HFFc6 (cell line): Measurements from ENCODE around the gene SEPTIN8. TPM values are rescaled to one million over a fixed set of nuclear protein-coding genes. Genes with fewer than 3 reads are reported as not detected.
A peak's percentile ranks its signal among the peaks of the same experiment; 100 is the strongest.

Experiments
- DNase-seq: peaks from one replicate; pipeline ENCODE4 v3.0.0-alpha.2; 2018
- H3K27ac Mint-ChIP-seq: 2 replicates; pipeline ENCODE4 v1.8.0; 2020; ENCODE audit warnings: mild to moderate bottlenecking, mixed read lengths
- H3K27me3 Mint-ChIP-seq: 2 replicates; pipeline ENCODE4 v1.8.0; 2021; ENCODE audit warnings: mild to moderate bottlenecking, moderate library complexity, mixed read lengths; ENCODE audit not compliant: insufficient read depth
- H3K36me3 Mint-ChIP-seq: 2 replicates; pipeline ENCODE4 v1.8.0; 2021; ENCODE audit warnings: low read depth, mixed read lengths
- H3K4me1 Mint-ChIP-seq: 2 replicates; pipeline ENCODE4 v1.8.0; 2020; ENCODE audit warnings: low read depth, mixed read lengths
- H3K4me3 Mint-ChIP-seq: 2 replicates; pipeline ENCODE4 v1.8.0; 2020; ENCODE audit warnings: mild to moderate bottlenecking, moderate library complexity, mixed read lengths
- H3K9me3 Mint-ChIP-seq: 2 replicates; pipeline ENCODE4 v1.8.0; 2020; ENCODE audit warnings: mild to moderate bottlenecking, mixed read lengths
- CTCF ChIP-seq: fragments of 200-600 bp; sonication (generic); IDR thresholded peaks from 2 replicates; pipeline ENCODE4 v1.5.0; 2021; ENCODE audit warnings: antibody characterized with exemption, mild to moderate bottlenecking
- total RNA-seq, 6 experiments: library from RNA; stranded (reverse); fragmentation: NEBNext Ultra II Directional; extraction: Animal tissue kit (Norgen Biotek cat#: 25700); gene quantifications; 2 replicates in 1 of 6; 3 replicates in 5 of 6; pipeline ENCODE4 v1.2.3, GENCODE V29; 2021

SEPTIN8 gene
- total RNA-seq, 6 experiments from 2014 or later, result 53.9 to 67.1 (median 59.2) TPM

GRCh38 chr5:132753135-132753987 lies 23.7 kb downstream of the SEPTIN8 start:
- H3K27me3 Mint-ChIP-seq, result peaks cover 13% of the 10 kb centered on the region
- TF ChIP-seq CTCF, result peak; percentile 31; the same call in 1 of the 2 replicates
- no peak overlapping the region for H3K4me3 Mint-ChIP-seq
- no peaks in the 10 kb centered on the region for H3K4me1 Mint-ChIP-seq
- no peak overlapping the region for H3K27ac Mint-ChIP-seq
- no peak for DNase-seq
- peaks cover 1% of the 10 kb centered on the region; the same call in 1 of the 2 replicates for H3K36me3 Mint-ChIP-seq
- H3K9me3 Mint-ChIP-seq, result no peaks in the 10 kb centered on the region

GRCh38 chr5:132752581-132753125 lies 24.4 kb downstream of the SEPTIN8 start:
- H3K27ac Mint-ChIP-seq, result no peak overlapping the region
- peaks cover 16% of the 10 kb centered on the region for H3K27me3 Mint-ChIP-seq
- TF ChIP-seq CTCF, result no peak
- DNase-seq, result no peak
- H3K36me3 Mint-ChIP-seq, result no peaks in the 10 kb centered on the region
- H3K9me3 Mint-ChIP-seq, result no peaks in the 10 kb centered on the region
- H3K4me1 Mint-ChIP-seq, result no peaks in the 10 kb centered on the region
- H3K4me3 Mint-ChIP-seq, result no peak overlapping the region

GRCh38 chr5:132751971-132752580 lies 25.0 kb downstream of the SEPTIN8 start:
- Mint-ChIP-seq H3K4me3 (no peak overlapping the region), H3K36me3 (no peaks in the 10 kb centered on the region), H3K27ac (no peak overlapping the region), H3K4me1 (no peaks in the 10 kb centered on the region), H3K27me3 (peaks cover 16% of the 10 kb centered on the region), H3K9me3 (no peaks in the 10 kb centered on the region)
- DNase-seq, result no peak
- no peak for TF ChIP-seq CTCF

GRCh38 chr5:132751444-132751843 lies 25.6 kb downstream of the SEPTIN8 start:
- Mint-ChIP-seq H3K27ac (no peak overlapping the region), H3K9me3 (no peaks in the 10 kb centered on the region), H3K4me1 (no peaks in the 10 kb centered on the region), H3K36me3 (no peaks in the 10 kb centered on the region), H3K27me3 (peaks cover 16% of the 10 kb centered on the region), H3K4me3 (no peak overlapping the region)
- TF ChIP-seq CTCF, result no peak
- no peak for DNase-seq

GRCh38 chr5:132750471-132751230 lies 26.4 kb downstream of the SEPTIN8 start:
- no peak for DNase-seq
- TF ChIP-seq CTCF, result no peak
- H3K4me1 Mint-ChIP-seq, result no peaks in the 10 kb centered on the region
- H3K27me3 Mint-ChIP-seq, result peaks cover 20% of the 10 kb centered on the region
- H3K9me3 Mint-ChIP-seq, result no peaks in the 10 kb centered on the region
- H3K36me3 Mint-ChIP-seq, result no peaks in the 10 kb centered on the region
- no peak overlapping the region for H3K27ac Mint-ChIP-seq
- H3K4me3 Mint-ChIP-seq, result no peak overlapping the region
